HepG2 (cell line): ENCODE data around the gene QKI. TPM values are rescaled to one million over a fixed set of nuclear protein-coding genes. Genes with fewer than 3 reads are reported as not detected.
A peak's percentile ranks its signal among the peaks of the same experiment; 100 is the strongest.

Experiments used
- ESRRA ChIP-seq: sonication (generic); formaldehyde crosslinking; IDR thresholded peaks from 2 replicates; pipeline ENCODE4 v1.5.1; 2020; ENCODE audit warnings: mild to moderate bottlenecking, low read depth, missing genetic modification reagents
- ETV6 ChIP-seq: sonication (generic); formaldehyde crosslinking; conservative IDR thresholded peaks from 2 replicates; pipeline ENCODE4 v1.4.0; 2020; ENCODE audit warnings: missing genetic modification reagents
- EZH2 ChIP-seq: conservative IDR thresholded peaks from 2 replicates; pipeline ENCODE4 v1.6.1; 2012; ENCODE audit warnings: mild to moderate bottlenecking, low read depth, low read length, moderate library complexity
- FLYWCH1 ChIP-seq: sonication (generic); formaldehyde crosslinking; IDR thresholded peaks from 2 replicates; pipeline ENCODE4 v1.8.1; 2023; ENCODE audit warnings: mild to moderate bottlenecking, missing genetic modification reagents
- FOXK1 ChIP-seq: sonication (generic); formaldehyde crosslinking; IDR thresholded peaks from 2 replicates; pipeline ENCODE4 v1.4.0; 2020; ENCODE audit warnings: low read depth, missing genetic modification reagents, borderline replicate concordance
- HNRNPUL1 ChIP-seq: fragments of 200-400 bp; formaldehyde crosslinking; IDR thresholded peaks from 2 replicates; pipeline ENCODE4 v1.6.1; 2017; ENCODE audit warnings: low read depth, mild to moderate bottlenecking, low read length, moderate library complexity
- MTA1 ChIP-seq: sonication (generic); formaldehyde crosslinking; IDR thresholded peaks from 2 replicates; pipeline ENCODE4 v1.4.0; 2020; ENCODE audit warnings: missing genetic modification reagents, mild to moderate bottlenecking, borderline replicate concordance
- NCOA1 ChIP-seq: sonication (generic); formaldehyde crosslinking; IDR thresholded peaks from 2 replicates; pipeline ENCODE4 v1.9.0; 2021; ENCODE audit warnings: missing genetic modification reagents
- NCOR1 ChIP-seq: fragments of 200-600 bp; sonication (generic); IDR thresholded peaks from 2 replicates; pipeline ENCODE4 v1.7.0; 2017; ENCODE audit warnings: antibody characterized with exemption, low read length, borderline replicate concordance
- NFKB2 ChIP-seq: sonication (generic); formaldehyde crosslinking; IDR thresholded peaks from 2 replicates; pipeline ENCODE4 v1.4.0; 2020; ENCODE audit warnings: missing genetic modification reagents, borderline replicate concordance
- POLR2G ChIP-seq: fragments of 200-400 bp; formaldehyde crosslinking; IDR thresholded peaks from 2 replicates; pipeline ENCODE4 v1.6.1; 2018; ENCODE audit warnings: mild to moderate bottlenecking, low read depth, low read length, moderate library complexity
- RNF2 ChIP-seq: fragments of 450-650 bp; conservative IDR thresholded peaks from 2 replicates; pipeline ENCODE4 v1.6.1; 2016; ENCODE audit warnings: low read depth
- SNRNP70 ChIP-seq: fragments of 200-400 bp; formaldehyde crosslinking; IDR thresholded peaks from 2 replicates; pipeline ENCODE4 v1.6.1; 2017; ENCODE audit warnings: mild to moderate bottlenecking, low read depth, low read length, moderate library complexity
- ZBTB8A ChIP-seq: sonication (generic); formaldehyde crosslinking; IDR thresholded peaks from 2 replicates; pipeline ENCODE4 v1.4.0; 2020; ENCODE audit warnings: mild to moderate bottlenecking, low read depth, missing genetic modification reagents, borderline replicate concordance
- ZFAT ChIP-seq: sonication (generic); formaldehyde crosslinking; conservative IDR thresholded peaks from 2 replicates; pipeline ENCODE4 v1.8.1; 2023; ENCODE audit warnings: missing genetic modification reagents, inconsistent platforms
- ZNF225 ChIP-seq: sonication (generic); formaldehyde crosslinking; IDR thresholded peaks from 2 replicates; pipeline ENCODE4 v1.4.0; 2020; ENCODE audit warnings: mild to moderate bottlenecking, missing genetic modification reagents
- ZNF230 ChIP-seq: sonication (generic); formaldehyde crosslinking; IDR thresholded peaks from 2 replicates; pipeline ENCODE4 v1.4.0; 2020; ENCODE audit warnings: mild to moderate bottlenecking, missing genetic modification reagents
- ZNF30 ChIP-seq: sonication (generic); formaldehyde crosslinking; IDR thresholded peaks from 2 replicates; pipeline ENCODE4 v1.5.0; 2020; ENCODE audit warnings: mild to moderate bottlenecking, missing genetic modification reagents
- ZNF33A ChIP-seq: sonication (generic); formaldehyde crosslinking; IDR thresholded peaks from 2 replicates; pipeline ENCODE4 v1.5.1; 2020; ENCODE audit warnings: missing genetic modification reagents, mild to moderate bottlenecking, moderate library complexity, borderline replicate concordance
- ZNF713 ChIP-seq: sonication (generic); formaldehyde crosslinking; IDR thresholded peaks from 2 replicates; pipeline ENCODE4 v1.4.0; 2020; ENCODE audit warnings: mild to moderate bottlenecking, missing genetic modification reagents
- polyA plus RNA-seq, 8 experiments: library from polyadenylated mRNA; depleted of rRNA in 3 of 8; stranded (reverse) in 7 of 8; unstranded in 1 of 8; fragments of >200 nt; fragmentation: Illumina TruSeq in 4 of 8; extraction: Trizol in 4 of 8; gene quantifications; 2 replicates each; pipeline versions ENCODE4 v1.2.1 to v1.2.3, GENCODE V29; 2011 to 2016; ENCODE audit warnings: low read depth in 4 of 8, missing spikeins in 1 of 8, mixed read lengths in 1 of 8; ENCODE audit not compliant: insufficient read depth in 1 of 8
- total RNA-seq, 5 experiments: library from RNA; depleted of rRNA; stranded (reverse); fragments of >200 nt; fragmentation: Illumina TruSeq; extraction: Trizol; gene quantifications; 2 replicates each; pipeline ENCODE4 v1.2.3, GENCODE V29; 2016; ENCODE audit warnings: low read depth in 1 of 5
- TF ChIP-seq, protein P1 (sequence below): IDR thresholded peaks from 2 replicates; pipeline ENCODE4 v1.6.1; 2016; ENCODE audit warnings: low read depth
- TF ChIP-seq, protein P2 (sequence below): sonication (generic); formaldehyde crosslinking; conservative IDR thresholded peaks from 2 replicates; pipeline ENCODE4 v1.4.0; 2020; ENCODE audit warnings: missing genetic modification reagents
- TF ChIP-seq, protein P3 (sequence below): sonication (generic); formaldehyde crosslinking; IDR thresholded peaks from 2 replicates; pipeline ENCODE4 v1.4.0; 2020; ENCODE audit warnings: missing genetic modification reagents, low read depth, mild to moderate bottlenecking, borderline replicate concordance
- TF ChIP-seq, protein P4 (sequence below): sonication (generic); formaldehyde crosslinking; IDR thresholded peaks from 2 replicates; pipeline ENCODE4 v1.4.0; 2020; ENCODE audit warnings: mild to moderate bottlenecking, low read depth, missing genetic modification reagents

Gene QKI
- total and polyA plus RNA-seq, 2 of the 13 experiments (the other 11 are each of a cell fraction or from before 2014, with no cell fraction given): 136 to 137 TPM

DNA sequence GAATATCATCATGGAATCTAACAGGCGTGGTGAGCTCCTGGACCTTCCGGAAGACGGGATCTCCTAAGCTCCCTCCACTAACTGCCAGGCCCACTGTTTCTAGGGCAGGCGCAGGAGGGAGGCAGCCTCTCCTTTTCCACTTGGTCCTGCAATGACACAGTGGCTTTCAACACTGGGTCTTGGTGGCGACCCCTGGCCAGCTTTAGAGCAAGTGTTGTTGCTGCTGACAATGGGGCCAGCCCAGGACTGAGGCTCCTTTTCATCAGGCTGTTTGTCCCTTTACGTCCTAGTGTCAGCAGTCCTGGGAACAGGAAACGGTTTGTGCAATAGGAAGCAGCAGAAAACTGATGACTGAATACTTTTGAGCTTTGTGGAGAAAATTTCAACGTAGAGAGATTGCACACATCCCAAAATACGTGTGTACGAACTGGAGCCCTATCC, 9.7 kb upstream of the QKI start (continued):
- TF ChIP-seq ZNF30 (CRISPR knock-in tag) (no peak), ETV6 (CRISPR knock-in tag) (no peak), ZNF230 (CRISPR knock-in tag) (no peak), MTA1 (CRISPR knock-in tag) (no peak), ZNF713 (CRISPR knock-in tag) (no peak), EZH2 (no peak), FOXK1 (CRISPR knock-in tag) (no peak), SNRNP70 (no peak), ESRRA (CRISPR knock-in tag) (no peak), NFKB2 (CRISPR knock-in tag) (no peak), ZNF33A (CRISPR knock-in tag) (no peak), NCOR1 (no peak), HNRNPUL1 (no peak), ZFAT (no peak), FLYWCH1 (CRISPR knock-in tag) (no peak), POLR2G (peak; percentile 48), ZNF225 (CRISPR knock-in tag) (no peak), NCOA1 (no peak), ZBTB8A (CRISPR knock-in tag) (no peak), RNF2 (no peak)
- TF ChIP-seq, protein P1, sequence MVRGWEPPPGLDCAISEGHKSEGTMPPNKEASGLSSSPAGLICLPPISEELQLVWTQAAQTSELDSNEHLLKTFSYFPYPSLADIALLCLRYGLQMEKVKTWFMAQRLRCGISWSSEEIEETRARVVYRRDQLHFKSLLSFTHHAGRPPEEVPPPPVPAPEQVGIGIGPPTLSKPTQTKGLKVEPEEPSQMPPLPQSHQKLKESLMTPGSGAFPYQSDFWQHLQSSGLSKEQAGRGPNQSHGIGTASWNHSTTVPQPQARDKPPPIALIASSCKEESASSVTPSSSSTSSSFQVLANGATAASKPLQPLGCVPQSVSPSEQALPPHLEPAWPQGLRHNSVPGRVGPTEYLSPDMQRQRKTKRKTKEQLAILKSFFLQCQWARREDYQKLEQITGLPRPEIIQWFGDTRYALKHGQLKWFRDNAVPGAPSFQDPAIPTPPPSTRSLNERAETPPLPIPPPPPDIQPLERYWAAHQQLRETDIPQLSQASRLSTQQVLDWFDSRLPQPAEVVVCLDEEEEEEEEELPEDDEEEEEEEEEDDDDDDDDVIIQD (CRISPR knock-in tag): 0 out of 2 replicates have a peak, but pooled peaks have one; percentile 34
- TF ChIP-seq, protein P2, sequence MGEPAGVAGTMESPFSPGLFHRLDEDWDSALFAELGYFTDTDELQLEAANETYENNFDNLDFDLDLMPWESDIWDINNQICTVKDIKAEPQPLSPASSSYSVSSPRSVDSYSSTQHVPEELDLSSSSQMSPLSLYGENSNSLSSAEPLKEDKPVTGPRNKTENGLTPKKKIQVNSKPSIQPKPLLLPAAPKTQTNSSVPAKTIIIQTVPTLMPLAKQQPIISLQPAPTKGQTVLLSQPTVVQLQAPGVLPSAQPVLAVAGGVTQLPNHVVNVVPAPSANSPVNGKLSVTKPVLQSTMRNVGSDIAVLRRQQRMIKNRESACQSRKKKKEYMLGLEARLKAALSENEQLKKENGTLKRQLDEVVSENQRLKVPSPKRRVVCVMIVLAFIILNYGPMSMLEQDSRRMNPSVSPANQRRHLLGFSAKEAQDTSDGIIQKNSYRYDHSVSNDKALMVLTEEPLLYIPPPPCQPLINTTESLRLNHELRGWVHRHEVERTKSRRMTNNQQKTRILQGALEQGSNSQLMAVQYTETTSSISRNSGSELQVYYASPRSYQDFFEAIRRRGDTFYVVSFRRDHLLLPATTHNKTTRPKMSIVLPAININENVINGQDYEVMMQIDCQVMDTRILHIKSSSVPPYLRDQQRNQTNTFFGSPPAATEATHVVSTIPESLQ (CRISPR knock-in tag): no peak
- TF ChIP-seq, protein P3, sequence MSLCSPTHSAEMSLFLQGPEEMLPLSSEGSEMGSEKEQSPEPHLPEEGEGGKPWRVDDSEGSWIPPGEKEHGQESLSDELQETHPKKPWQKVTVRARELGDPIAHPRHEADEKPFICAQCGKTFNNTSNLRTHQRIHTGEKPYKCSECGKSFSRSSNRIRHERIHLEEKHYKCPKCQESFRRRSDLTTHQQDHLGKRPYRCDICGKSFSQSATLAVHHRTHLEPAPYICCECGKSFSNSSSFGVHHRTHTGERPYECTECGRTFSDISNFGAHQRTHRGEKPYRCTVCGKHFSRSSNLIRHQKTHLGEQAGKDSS (CRISPR knock-in tag): no peak
- TF ChIP-seq, protein P4, sequence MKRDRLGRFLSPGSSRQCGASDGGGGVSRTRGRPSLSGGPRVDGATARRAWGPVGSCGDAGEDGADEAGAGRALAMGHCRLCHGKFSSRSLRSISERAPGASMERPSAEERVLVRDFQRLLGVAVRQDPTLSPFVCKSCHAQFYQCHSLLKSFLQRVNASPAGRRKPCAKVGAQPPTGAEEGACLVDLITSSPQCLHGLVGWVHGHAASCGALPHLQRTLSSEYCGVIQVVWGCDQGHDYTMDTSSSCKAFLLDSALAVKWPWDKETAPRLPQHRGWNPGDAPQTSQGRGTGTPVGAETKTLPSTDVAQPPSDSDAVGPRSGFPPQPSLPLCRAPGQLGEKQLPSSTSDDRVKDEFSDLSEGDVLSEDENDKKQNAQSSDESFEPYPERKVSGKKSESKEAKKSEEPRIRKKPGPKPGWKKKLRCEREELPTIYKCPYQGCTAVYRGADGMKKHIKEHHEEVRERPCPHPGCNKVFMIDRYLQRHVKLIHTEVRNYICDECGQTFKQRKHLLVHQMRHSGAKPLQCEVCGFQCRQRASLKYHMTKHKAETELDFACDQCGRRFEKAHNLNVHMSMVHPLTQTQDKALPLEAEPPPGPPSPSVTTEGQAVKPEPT (CRISPR knock-in tag): no peak
